ENCODE results near the gene VPS35. TPM values are rescaled to one million over a fixed set of nuclear protein-coding genes. Genes with fewer than 3 reads are reported as not detected.

Gene VPS35
- total RNA-seq, 5 donors from 2014 or later (not counting 1 experiment from before 2014, with no cell fraction given) = 49.8 to 105 (median 87.3) TPM

GRCh38 chr16:46721885-46722284 is 32.9 kb upstream of the VPS35 start:
- Histone ChIP-seq H3K9me3 (no peaks in the 10 kb centered on the region), H3K27me3 (replicated peaks in 1 of 2; ENCODE audit: control insufficient read depth in 2 of 2, extremely low read depth in 1 of 2, insufficient read depth in 2 of 2, low read length in 1 of 2) (peaks cover 0 to under 1% of the 10 kb centered on the region in 2 experiments), H3K36me3 (ENCODE audit: control insufficient read depth in 2 of 2, extremely low read depth in 1 of 2, insufficient read depth in 1 of 2, low read length in 1 of 2) (no peaks in the 10 kb centered on the region), H3K4me1 (ENCODE audit: control insufficient read depth in 1 of 2, extremely low read depth in 1 of 2, insufficient read depth in 2 of 2, low read length in 2 of 2) (no peaks in the 10 kb centered on the region), H3K4me3 (ENCODE audit: control insufficient read depth in 1 of 2, extremely low read depth in 1 of 2, low read length in 1 of 2) (no peak overlapping the region), H3K27ac (ENCODE audit: low read length) (no peak overlapping the region)
- no peaks in the 10 kb centered on the region for H3K4me1 Mint-ChIP-seq
- no peak for DNase-seq
- 90% methylated on average over 2 of the region's 4 CpGs for WGBS (ENCODE audit: insufficient coverage)
- H3K27ac Mint-ChIP-seq = no peak overlapping the region
- peaks cover 3 to 12% (median 7%) of the 10 kb centered on the region in 3 donors for H3K9me3 Mint-ChIP-seq
- ChIA-PET POLR2A (no interaction called here), CTCF (no interaction called here)
- no peaks in the 10 kb centered on the region for H3K36me3 Mint-ChIP-seq
- H3K4me3 Mint-ChIP-seq = no peak overlapping the region
- peaks cover 0 to 2% of the 10 kb centered on the region in 2 donors for H3K27me3 Mint-ChIP-seq
- no peak for ATAC-seq (replicated peaks in 1 of 4)

GRCh38 chr16:46720619-46721018 is 31.6 kb upstream of the VPS35 start:
- H3K4me1 Mint-ChIP-seq = no peaks in the 10 kb centered on the region
- no peaks in the 10 kb centered on the region for H3K36me3 Mint-ChIP-seq
- 60% methylated on average over 1 of the region's 2 CpGs for WGBS (ENCODE audit: insufficient coverage)
- no peak for DNase-seq
- H3K9me3 ChIP-seq = no peaks in the 10 kb centered on the region
- POLR2A ChIA-PET = no interaction called here
- H3K27me3 Mint-ChIP-seq = no peaks in the 10 kb centered on the region
- no peak overlapping the region for H3K27ac ChIP-seq (ENCODE audit: low read length)
- ATAC-seq (replicated peaks in 1 of 4) = no peak
- H3K4me1 ChIP-seq (ENCODE audit: control insufficient read depth in 1 of 2, extremely low read depth in 1 of 2, insufficient read depth in 2 of 2, low read length in 2 of 2) = no peaks in the 10 kb centered on the region
- no peaks in the 10 kb centered on the region for H3K36me3 ChIP-seq (ENCODE audit: control insufficient read depth in 2 of 2, extremely low read depth in 1 of 2, insufficient read depth in 1 of 2, low read length in 1 of 2)
- H3K4me3 Mint-ChIP-seq = no peak overlapping the region
- peaks cover 0 to 8% (median 3%) of the 10 kb centered on the region in 3 donors for H3K9me3 Mint-ChIP-seq
- CTCF ChIA-PET = interaction anchor here in 1 of 2 donors (0.6 kb wide), 1 partner anchor 126 kb away, joined by 4 read pairs; no protein-coding TSS in a partner anchor
- H3K4me3 ChIP-seq (ENCODE audit: control insufficient read depth in 1 of 2, extremely low read depth in 1 of 2, low read length in 1 of 2) = no peak overlapping the region
- no peak overlapping the region for H3K27ac Mint-ChIP-seq
- peaks cover 0 to 4% of the 10 kb centered on the region in 2 experiments for H3K27me3 ChIP-seq (replicated peaks in 1 of 2; ENCODE audit: control insufficient read depth in 2 of 2, extremely low read depth in 1 of 2, insufficient read depth in 2 of 2, low read length in 1 of 2)

- POLR2A ChIA-PET = no interaction called here
- 100% methylated on average over 2 of the region's 6 CpGs for WGBS (ENCODE audit: insufficient coverage)
- H3K27ac ChIP-seq (ENCODE audit: low read length) = no peak overlapping the region
- DNase-seq = no peak
- ATAC-seq (replicated peaks in 1 of 4) = no peak
- H3K36me3 ChIP-seq (ENCODE audit: control insufficient read depth in 2 of 2, extremely low read depth in 1 of 2, insufficient read depth in 1 of 2, low read length in 1 of 2) = no peaks in the 10 kb centered on the region
- no peaks in the 10 kb centered on the region for H3K9me3 ChIP-seq
- H3K27ac Mint-ChIP-seq = no peak overlapping the region
- H3K4me3 Mint-ChIP-seq = no peak overlapping the region
- CTCF ChIA-PET = no interaction called here
- H3K4me1 ChIP-seq (ENCODE audit: control insufficient read depth in 1 of 2, extremely low read depth in 1 of 2, insufficient read depth in 2 of 2, low read length in 2 of 2) = no peaks in the 10 kb centered on the region
- H3K27me3 Mint-ChIP-seq = no peaks in the 10 kb centered on the region
- peaks cover 0 to 4% of the 10 kb centered on the region in 2 experiments for H3K27me3 ChIP-seq (replicated peaks in 1 of 2; ENCODE audit: control insufficient read depth in 2 of 2, extremely low read depth in 1 of 2, insufficient read depth in 2 of 2, low read length in 1 of 2)
- no peaks in the 10 kb centered on the region for H3K4me1 Mint-ChIP-seq
- H3K36me3 Mint-ChIP-seq = no peaks in the 10 kb centered on the region
- no peak overlapping the region for H3K4me3 ChIP-seq (ENCODE audit: control insufficient read depth in 1 of 2, extremely low read depth in 1 of 2, low read length in 1 of 2)
- H3K9me3 Mint-ChIP-seq = peaks cover 0 to under 1% (median under 1%) of the 10 kb centered on the region in 3 donors
These were observed 30.6 kb upstream of the VPS35 start for GRCh38 chr16:46719528-46719927.

- H3K9me3 ChIP-seq = no peaks in the 10 kb centered on the region
- no peaks in the 10 kb centered on the region for H3K4me1 ChIP-seq (ENCODE audit: control insufficient read depth in 1 of 2, extremely low read depth in 1 of 2, insufficient read depth in 2 of 2, low read length in 2 of 2)
- Mint-ChIP-seq H3K4me1 (no peaks in the 10 kb centered on the region), H3K27me3 (no peaks in the 10 kb centered on the region), H3K27ac (no peak overlapping the region), H3K36me3 (no peaks in the 10 kb centered on the region), H3K4me3 (no peak overlapping the region), H3K9me3 (no peaks in the 10 kb centered on the region)
- ChIA-PET POLR2A (no interaction called here), CTCF (no interaction called here)
- no peaks in the 10 kb centered on the region for H3K36me3 ChIP-seq (ENCODE audit: control insufficient read depth in 2 of 2, extremely low read depth in 1 of 2, insufficient read depth in 1 of 2, low read length in 1 of 2)
- WGBS (ENCODE audit: insufficient coverage) = 100% methylated on average over 4 of the region's 8 CpGs
- DNase-seq (no peak), ATAC-seq (replicated peaks in 1 of 4) (no peak)
- H3K27me3 ChIP-seq (replicated peaks in 1 of 2; ENCODE audit: control insufficient read depth in 2 of 2, extremely low read depth in 1 of 2, insufficient read depth in 2 of 2, low read length in 1 of 2) = peaks cover 0 to 4% of the 10 kb centered on the region in 2 experiments
- no peak overlapping the region for H3K27ac ChIP-seq (ENCODE audit: low read length)
- no peak overlapping the region for H3K4me3 ChIP-seq (ENCODE audit: control insufficient read depth in 1 of 2, extremely low read depth in 1 of 2, low read length in 1 of 2)
These were observed 29.2 kb upstream of the VPS35 start for GRCh38 chr16:46718214-46718613.

- Mint-ChIP-seq H3K4me1 (no peaks in the 10 kb centered on the region), H3K27ac (no peak overlapping the region), H3K27me3 (no peaks in the 10 kb centered on the region), H3K9me3 (no peaks in the 10 kb centered on the region), H3K36me3 (no peaks in the 10 kb centered on the region), H3K4me3 (no peak overlapping the region)
- ChIA-PET POLR2A (no interaction called here), CTCF (interaction anchor here in 1 of 2 donors (0.6 kb wide), 1 partner anchor 137 kb away, joined by 4 read pairs; no protein-coding TSS in a partner anchor)
- ATAC-seq (replicated peaks in 1 of 4) = no peak
- no peak for DNase-seq
- no peak overlapping the region for H3K4me3 ChIP-seq (ENCODE audit: control insufficient read depth in 1 of 2, extremely low read depth in 1 of 2, low read length in 1 of 2)
- no peak overlapping the region for H3K27ac ChIP-seq (ENCODE audit: low read length)
- H3K9me3 ChIP-seq = no peaks in the 10 kb centered on the region
- H3K36me3 ChIP-seq (ENCODE audit: control insufficient read depth in 2 of 2, extremely low read depth in 1 of 2, insufficient read depth in 1 of 2, low read length in 1 of 2) = no peaks in the 10 kb centered on the region
- 71% methylated on average over 1 of the region's 2 CpGs for WGBS (ENCODE audit: insufficient coverage)
- H3K4me1 ChIP-seq (ENCODE audit: control insufficient read depth in 1 of 2, extremely low read depth in 1 of 2, insufficient read depth in 2 of 2, low read length in 2 of 2) = no peaks in the 10 kb centered on the region
- peaks cover 0 to 4% of the 10 kb centered on the region in 2 experiments for H3K27me3 ChIP-seq (replicated peaks in 1 of 2; ENCODE audit: control insufficient read depth in 2 of 2, extremely low read depth in 1 of 2, insufficient read depth in 2 of 2, low read length in 1 of 2)
These were observed 28.7 kb upstream of the VPS35 start for GRCh38 chr16:46717692-46718091.

- Mint-ChIP-seq H3K4me1 (no peaks in the 10 kb centered on the region), H3K4me3 (no peak overlapping the region), H3K27ac (no peak overlapping the region), H3K36me3 (no peaks in the 10 kb centered on the region), H3K27me3 (no peaks in the 10 kb centered on the region), H3K9me3 (no peaks in the 10 kb centered on the region)
- Histone ChIP-seq H3K27ac (ENCODE audit: low read length) (no peak overlapping the region), H3K4me3 (ENCODE audit: control insufficient read depth in 1 of 2, extremely low read depth in 1 of 2, low read length in 1 of 2) (no peak overlapping the region), H3K4me1 (ENCODE audit: control insufficient read depth in 1 of 2, extremely low read depth in 1 of 2, insufficient read depth in 2 of 2, low read length in 2 of 2) (no peaks in the 10 kb centered on the region), H3K36me3 (ENCODE audit: control insufficient read depth in 2 of 2, extremely low read depth in 1 of 2, insufficient read depth in 1 of 2, low read length in 1 of 2) (no peaks in the 10 kb centered on the region), H3K27me3 (replicated peaks in 1 of 2; ENCODE audit: control insufficient read depth in 2 of 2, extremely low read depth in 1 of 2, insufficient read depth in 2 of 2, low read length in 1 of 2) (peaks cover 0 to 4% of the 10 kb centered on the region in 2 experiments), H3K9me3 (no peaks in the 10 kb centered on the region)
- ATAC-seq (replicated peaks in 1 of 4) (no peak), DNase-seq (no peak)
- CTCF ChIA-PET = no interaction called here
- POLR2A ChIA-PET = no interaction called here
- WGBS (ENCODE audit: insufficient coverage) = 64% methylated on average over 5 of the region's 6 CpGs
These were observed 26.9 kb upstream of the VPS35 start for GRCh38 chr16:46715769-46716305.
